DMS79 (cell line): ENCODE measurements around the gene LNP1.
"Not testable (repeated sequence)": the region's sequence is repeated elsewhere in the genome, so short reads cannot be mapped to it uniquely, and the experiment has no call there.

Experiments
- DNase-seq: peaks from one replicate; lab custom pipeline; 2025; lab: John Stamatoyannopoulos, UW

Gene LNP1

GRCh38 chr3:100400780-100401673 lies at the start of gene LNP1, which contains the start of gene TOMM70:
Gene LNP1 (plus strand): TSS chr3:100401539. CDS start chr3:100429730, 28,191 bp downstream.
Gene TOMM70 (minus strand): TSS chr3:100401089. CDS start chr3:100400949, 140 bp downstream.
- DNase-seq: peak; percentile 95

GRCh38 chr3:100351770-100352169 lies 49.6 kb upstream of the LNP1 start:
- DNase-seq: not testable (repeated sequence)

GRCh38 chr3:100352296-100353231 lies 48.8 kb upstream of the LNP1 start:
- DNase-seq: no peak

GRCh38 chr3:100354850-100355249 lies 46.5 kb upstream of the LNP1 start:
- DNase-seq: no peak

- DNase-seq: no peak
These were observed 42.9 kb upstream of the LNP1 start for GRCh38 chr3:100358413-100358812.

GRCh38 chr3:100359035-100359434 lies 42.3 kb upstream of the LNP1 start:
- no peak for DNase-seq

GRCh38 chr3:100360757-100361496 lies 40.4 kb upstream of the LNP1 start:
- DNase-seq: no peak

- DNase-seq: no peak
These were observed 39.4 kb upstream of the LNP1 start for GRCh38 chr3:100361897-100362296.

GRCh38 chr3:100364421-100364820 lies 36.9 kb upstream of the LNP1 start:
- DNase-seq: no peak

- DNase-seq: no peak
These were observed 34.9 kb upstream of the LNP1 start for GRCh38 chr3:100366424-100366823.

- DNase-seq: no peak
These were observed 32.9 kb upstream of the LNP1 start for GRCh38 chr3:100368441-100368840.

- no peak for DNase-seq
These were observed 30.6 kb upstream of the LNP1 start for GRCh38 chr3:100370756-100371155.

GRCh38 chr3:100374521-100374920 lies 26.8 kb upstream of the LNP1 start:
- no peak for DNase-seq

GRCh38 chr3:100376301-100376700 lies 25.0 kb upstream of the LNP1 start:
- DNase-seq: no peak

- DNase-seq: no peak
These were observed 16.4 kb upstream of the LNP1 start for GRCh38 chr3:100384733-100385525.

GRCh38 chr3:100386437-100387074 lies 14.8 kb upstream of the LNP1 start:
- DNase-seq: no peak

- DNase-seq: no peak
These were observed 12.3 kb upstream of the LNP1 start for GRCh38 chr3:100389025-100389424.

GRCh38 chr3:100395679-100396431 lies 5.5 kb upstream of the LNP1 start:
- no peak for DNase-seq

- no peak for DNase-seq
These were observed 4.4 kb upstream of the LNP1 start for GRCh38 chr3:100396967-100397366.
